Measurements from ENCODE around the gene CDRT15L2. TPM values are rescaled to one million over a fixed set of nuclear protein-coding genes. Genes with fewer than 3 reads are reported as not detected.
"Not testable (repeated sequence)": the region's sequence is repeated elsewhere in the genome, so short reads cannot be mapped to it uniquely, and the experiment has no call there.

CDRT15L2 gene
- total RNA-seq, 2 donors from 2014 or later = not detected

GRCh38 chr17:20589454-20589810 is 9.9 kb downstream of the CDRT15L2 start:
- H3K36me3 ChIP-seq; DNase-seq; H3K9me3 ChIP-seq; H3K9ac ChIP-seq (ENCODE audit: low read depth in 2 of 2, low read length in 2 of 2); H3K4me3 ChIP-seq; H3K4me1 ChIP-seq; H3K27ac ChIP-seq; intact Hi-C loops (cut with DNase I); H3K27me3 ChIP-seq: not testable (repeated sequence)

- intact Hi-C loops (cut with DNase I); H3K36me3 ChIP-seq; H3K4me1 ChIP-seq; H3K27me3 ChIP-seq; H3K9ac ChIP-seq (ENCODE audit: low read depth in 2 of 2, low read length in 2 of 2); H3K4me3 ChIP-seq; H3K27ac ChIP-seq; H3K9me3 ChIP-seq; DNase-seq: not testable (repeated sequence)
Measured at GRCh38 chr17:20591040-20591439, 11.5 kb downstream of the CDRT15L2 start.

GRCh38 chr17:20605568-20605967 is 26.0 kb downstream of the CDRT15L2 start:
- intact Hi-C loops (cut with DNase I); DNase-seq; H3K36me3 ChIP-seq; H3K27me3 ChIP-seq; H3K9ac ChIP-seq (ENCODE audit: low read depth in 2 of 2, low read length in 2 of 2); H3K27ac ChIP-seq; H3K9me3 ChIP-seq; H3K4me1 ChIP-seq; H3K4me3 ChIP-seq: not testable (repeated sequence)

GRCh38 chr17:20609490-20609889 is 30.0 kb downstream of the CDRT15L2 start:
- DNase-seq; H3K9me3 ChIP-seq; H3K27ac ChIP-seq; H3K36me3 ChIP-seq; H3K4me3 ChIP-seq; H3K27me3 ChIP-seq; intact Hi-C loops (cut with DNase I); H3K9ac ChIP-seq (ENCODE audit: low read depth in 2 of 2, low read length in 2 of 2); H3K4me1 ChIP-seq: not testable (repeated sequence)

- H3K9me3 ChIP-seq = no peaks in the 10 kb centered on the region
- H3K36me3 ChIP-seq = no peaks in the 10 kb centered on the region
- no peak overlapping the region for H3K27ac ChIP-seq
- no peak overlapping the region for H3K9ac ChIP-seq (ENCODE audit: low read depth in 2 of 2, low read length in 2 of 2)
- no peaks in the 10 kb centered on the region for H3K27me3 ChIP-seq
- DNase-seq = no peak
- no peak for TF ChIP-seq CTCF (IDR thresholded peaks at IDR 0.05)
- H3K4me3 ChIP-seq = no peak overlapping the region
- H3K4me1 ChIP-seq = no peaks in the 10 kb centered on the region
- intact Hi-C loops (cut with DNase I) = no loop called here
Measured at GRCh38 chr17:20611309-20611708, 31.8 kb downstream of the CDRT15L2 start.

- Histone ChIP-seq H3K27ac (no peak overlapping the region), H3K9me3 (no peaks in the 10 kb centered on the region), H3K4me3 (no peak overlapping the region), H3K36me3 (no peaks in the 10 kb centered on the region), H3K27me3 (no peaks in the 10 kb centered on the region), H3K4me1 (no peaks in the 10 kb centered on the region), H3K9ac (ENCODE audit: low read depth in 2 of 2, low read length in 2 of 2) (no peak overlapping the region)
- intact Hi-C loops (cut with DNase I) = no loop called here
- no peak for TF ChIP-seq CTCF (IDR thresholded peaks at IDR 0.05)
- DNase-seq = no peak
Measured at GRCh38 chr17:20612635-20613034, 33.1 kb downstream of the CDRT15L2 start.

GRCh38 chr17:20613248-20613647 is 33.7 kb downstream of the CDRT15L2 start:
- no peak overlapping the region for H3K9ac ChIP-seq (ENCODE audit: low read depth in 2 of 2, low read length in 2 of 2)
- no peak overlapping the region for H3K27ac ChIP-seq
- intact Hi-C loops (cut with DNase I) = no loop called here
- H3K9me3 ChIP-seq = no peaks in the 10 kb centered on the region
- no peaks in the 10 kb centered on the region for H3K27me3 ChIP-seq
- no peak overlapping the region for H3K4me3 ChIP-seq
- no peak for DNase-seq
- H3K4me1 ChIP-seq = no peaks in the 10 kb centered on the region
- no peaks in the 10 kb centered on the region for H3K36me3 ChIP-seq
- TF ChIP-seq CTCF (IDR thresholded peaks at IDR 0.05) = no peak

- H3K27ac ChIP-seq = no peak overlapping the region
- TF ChIP-seq CTCF (IDR thresholded peaks at IDR 0.05) = no peak
- no peaks in the 10 kb centered on the region for H3K9me3 ChIP-seq
- no peaks in the 10 kb centered on the region for H3K27me3 ChIP-seq
- DNase-seq = no peak
- no peak overlapping the region for H3K4me3 ChIP-seq
- no peaks in the 10 kb centered on the region for H3K4me1 ChIP-seq
- H3K36me3 ChIP-seq = no peaks in the 10 kb centered on the region
- no peak overlapping the region for H3K9ac ChIP-seq (ENCODE audit: low read depth in 2 of 2, low read length in 2 of 2)
- intact Hi-C loops (cut with DNase I) = no loop called here
Measured at GRCh38 chr17:20613905-20614304, 34.4 kb downstream of the CDRT15L2 start.

- H3K27me3 ChIP-seq; DNase-seq; H3K4me1 ChIP-seq; H3K27ac ChIP-seq; H3K9ac ChIP-seq (ENCODE audit: low read depth in 2 of 2, low read length in 2 of 2); H3K9me3 ChIP-seq; H3K36me3 ChIP-seq; H3K4me3 ChIP-seq; intact Hi-C loops (cut with DNase I): not testable (repeated sequence)
Measured at GRCh38 chr17:20615461-20615860, 35.9 kb downstream of the CDRT15L2 start.
